ENCODE results near the gene MDH1.

DNA sequence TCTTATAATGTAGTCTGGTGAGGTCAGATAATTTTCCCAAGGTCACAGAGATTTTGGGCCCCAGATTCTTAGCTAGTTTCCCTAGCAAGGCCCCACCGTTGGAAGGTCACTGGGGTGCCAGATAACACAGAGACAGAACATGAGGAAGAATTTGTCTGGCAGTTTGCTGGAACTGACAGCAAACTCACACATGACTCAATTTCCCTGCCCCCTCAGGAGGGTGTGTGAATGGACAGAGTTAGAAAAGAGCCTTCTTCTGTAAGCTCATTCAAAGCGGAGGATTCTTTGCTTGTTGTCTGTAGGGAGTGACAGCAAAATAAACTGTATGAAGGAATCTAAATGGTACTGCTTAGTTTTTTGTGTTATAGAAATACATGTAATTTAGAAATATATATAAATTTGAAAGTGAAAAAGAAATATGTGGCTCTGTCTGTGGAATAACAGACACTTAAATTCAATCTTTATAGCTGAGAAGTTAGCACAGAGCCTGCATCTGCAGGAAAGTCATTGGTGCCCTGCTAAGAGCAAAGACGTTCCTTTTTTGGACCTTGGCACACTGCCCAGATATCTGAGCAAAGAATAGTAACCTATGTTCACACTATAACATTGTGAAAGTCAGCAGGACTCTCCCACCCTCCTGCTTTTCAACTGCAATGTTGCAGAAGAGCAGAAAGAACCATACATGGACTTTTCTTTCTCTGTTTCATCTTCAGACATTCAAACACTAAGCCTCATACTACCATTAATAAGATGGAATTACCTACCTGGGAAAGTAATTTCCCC is 2.1 kb downstream of the MDH1 start:
- TF ChIP-seq CTCF (IDR thresholded peaks at IDR 0.05) (no peak), EZH2 (IDR thresholded peaks at IDR 0.05; ENCODE audit: borderline replicate concordance, insufficient read depth, low read depth, low read length, poor library complexity, severe bottlenecking) (no peak)

All from B cell (primary cell).